ENCODE results near the gene ACAD10. TPM values are rescaled to one million over a fixed set of nuclear protein-coding genes. Genes with fewer than 3 reads are reported as not detected.
A peak's percentile ranks its signal among the peaks of the same experiment; 100 is the strongest.
"Not testable (repeated sequence)": the region's sequence is repeated elsewhere in the genome, so short reads cannot be mapped to it uniquely, and the experiment has no call there.

Gene ACAD10
- total and polyA plus RNA-seq, 2 experiments from 2014 or later: 7.6 to 12.0 TPM

DNA sequence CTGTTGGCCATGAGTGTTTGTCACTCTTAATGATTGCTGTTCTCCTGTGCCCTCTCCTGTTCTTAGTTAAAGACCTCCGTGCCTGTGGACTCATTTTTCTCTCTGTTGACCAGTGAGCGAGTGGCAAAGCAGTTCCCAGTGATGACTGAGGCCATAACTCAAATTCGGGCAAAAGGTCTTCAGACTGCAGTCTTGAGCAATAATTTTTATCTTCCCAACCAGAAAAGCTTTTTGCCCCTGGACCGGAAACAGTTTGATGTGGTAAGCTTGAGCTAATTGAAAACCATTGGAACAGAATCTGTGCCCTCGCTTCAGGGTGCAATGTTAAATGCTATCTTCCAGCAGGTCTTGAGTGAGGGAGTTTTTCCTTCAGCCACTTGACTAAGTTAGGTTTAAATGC, 19.8 kb downstream of the ACAD10 start:
- Histone ChIP-seq H2AFZ (no peak overlapping the region), H3K9ac (no peak overlapping the region), H3K4me1 (ENCODE audit: insufficient read depth) (no peaks in the 10 kb centered on the region), H3F3A (ENCODE audit: insufficient read depth) (no peaks in the 10 kb centered on the region), H3K4me2 (ENCODE audit: unreplicated experiment) (no peak overlapping the region), H3K79me2 (ENCODE audit: insufficient read depth) (no peaks in the 10 kb centered on the region), H3K9me2 (ENCODE audit: insufficient read depth) (no peaks in the 10 kb centered on the region), H3K36me3 (ENCODE audit: low read depth) (peaks cover 8% of the 10 kb centered on the region), H3K9me3 (ENCODE audit: low read depth) (no peaks in the 10 kb centered on the region), H3K27me3 (replicated peaks; ENCODE audit: insufficient read depth) (no peaks in the 10 kb centered on the region), H3K27ac (no peak overlapping the region), H3K4me3 (no peak overlapping the region), H4K20me1 (ENCODE audit: insufficient read depth) (no peaks in the 10 kb centered on the region)
- in situ Hi-C loops (cut with MboI): no loop called here
- TF ChIP-seq EZH2phosphoT487 (IDR thresholded peaks at IDR 0.05; ENCODE audit: insufficient read depth, low read depth): no peak
- no peak for DNase-seq
- 81 to 85% methylated on average over 5 of the region's 5 CpGs for WGBS, 2 experiments (ENCODE audit: low coverage in 1 of 2, low lambda C conversion rate in 2 of 2, missing lambda C conversion rate in 2 of 2)

DNA sequence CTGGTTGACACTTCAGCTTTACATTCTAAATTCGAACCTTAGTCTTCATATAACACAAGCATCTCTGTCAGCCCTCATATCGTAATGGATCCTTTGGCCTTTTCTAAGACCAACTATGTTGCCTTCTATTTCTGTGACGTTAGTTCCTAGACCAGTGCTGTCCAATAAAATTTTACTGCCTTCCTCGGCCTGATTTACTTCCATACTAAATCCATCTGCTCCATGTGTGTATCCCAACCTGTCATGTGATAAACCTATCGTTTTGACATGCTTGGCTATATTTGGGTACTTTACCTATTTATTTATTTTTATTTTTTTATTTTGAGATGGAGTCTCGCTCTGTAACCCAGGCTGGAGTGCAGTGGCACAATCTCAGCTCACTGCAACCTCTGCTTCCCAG, 20.3 kb downstream of the ACAD10 start:
- no peak overlapping the region for H3K4me2 ChIP-seq (ENCODE audit: unreplicated experiment)
- H3K27me3 ChIP-seq (replicated peaks; ENCODE audit: insufficient read depth): no peaks in the 10 kb centered on the region
- peaks cover 8% of the 10 kb centered on the region for H3K36me3 ChIP-seq (ENCODE audit: low read depth)
- TF ChIP-seq EZH2 (IDR thresholded peaks at IDR 0.05; ENCODE audit: insufficient read depth, poor library complexity, severe bottlenecking) (no peak), EZH2phosphoT487 (IDR thresholded peaks at IDR 0.05; ENCODE audit: insufficient read depth, low read depth) (no peak)
- no peak overlapping the region for H2AFZ ChIP-seq
- no peaks in the 10 kb centered on the region for H3F3A ChIP-seq (ENCODE audit: insufficient read depth)
- DNase-seq: no peak
- no peak overlapping the region for H3K9ac ChIP-seq
- H3K4me3 ChIP-seq: no peak overlapping the region
- WGBS, 2 experiments (ENCODE audit: low coverage in 1 of 2, low lambda C conversion rate in 2 of 2, missing lambda C conversion rate in 2 of 2): 90 to 93% methylated on average over 6 of the region's 6 CpGs
- H3K4me1 ChIP-seq (ENCODE audit: insufficient read depth): no peaks in the 10 kb centered on the region
- H4K20me1 ChIP-seq (ENCODE audit: insufficient read depth): no peaks in the 10 kb centered on the region
- in situ Hi-C loops (cut with MboI): no loop called here
- no peaks in the 10 kb centered on the region for H3K9me2 ChIP-seq (ENCODE audit: insufficient read depth)
- H3K79me2 ChIP-seq (ENCODE audit: insufficient read depth): no peaks in the 10 kb centered on the region
- no peaks in the 10 kb centered on the region for H3K9me3 ChIP-seq (ENCODE audit: low read depth)
- no peak overlapping the region for H3K27ac ChIP-seq

DNA sequence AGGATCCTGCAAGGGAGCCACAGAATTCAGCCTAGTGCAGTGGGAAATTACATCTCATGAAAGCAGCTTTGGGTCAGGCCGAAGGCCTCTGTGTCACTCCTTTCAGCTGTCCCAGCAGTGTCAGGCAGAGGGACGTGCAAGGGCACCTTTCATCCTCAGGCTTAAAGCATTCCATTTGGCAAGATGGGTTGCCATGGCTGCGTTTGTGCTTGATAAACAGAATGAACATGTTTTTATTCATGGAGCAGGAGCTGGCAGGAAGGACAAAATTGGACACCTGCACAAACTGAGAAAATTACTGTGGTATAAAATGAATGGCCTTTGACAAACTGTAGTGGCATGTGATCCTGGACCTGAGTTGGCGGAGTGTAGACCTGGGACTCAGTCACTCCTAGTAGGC, 29.4 kb downstream of the ACAD10 start:
- TF ChIP-seq EZH2phosphoT487 (IDR thresholded peaks at IDR 0.05; ENCODE audit: insufficient read depth, low read depth): no peak
- no peak for TF ChIP-seq EZH2 (IDR thresholded peaks at IDR 0.05; ENCODE audit: insufficient read depth, poor library complexity, severe bottlenecking)
- in situ Hi-C loops (cut with MboI): no loop called here
- no peak overlapping the region for H2AFZ ChIP-seq
- DNase-seq: peak; percentile 2
- no peaks in the 10 kb centered on the region for H3K4me1 ChIP-seq (ENCODE audit: insufficient read depth)
- H3K4me2 ChIP-seq (ENCODE audit: unreplicated experiment): no peak overlapping the region
- no peaks in the 10 kb centered on the region for H3K9me3 ChIP-seq (ENCODE audit: low read depth)
- H3K4me3 ChIP-seq: no peak overlapping the region
- H3K36me3 ChIP-seq (ENCODE audit: low read depth): peaks cover 9% of the 10 kb centered on the region; the same call in 1 of the 2 replicates
- H3K27ac ChIP-seq: no peak overlapping the region
- WGBS, 2 experiments (ENCODE audit: low coverage in 1 of 2, low lambda C conversion rate in 2 of 2, missing lambda C conversion rate in 2 of 2): 91 to 94% methylated on average over 4 of the region's 4 CpGs
- H3F3A ChIP-seq (ENCODE audit: insufficient read depth): no peaks in the 10 kb centered on the region
- H3K27me3 ChIP-seq (replicated peaks; ENCODE audit: insufficient read depth): no peaks in the 10 kb centered on the region
- no peaks in the 10 kb centered on the region for H3K79me2 ChIP-seq (ENCODE audit: insufficient read depth)
- H3K9me2 ChIP-seq (ENCODE audit: insufficient read depth): no peaks in the 10 kb centered on the region
- H4K20me1 ChIP-seq (ENCODE audit: insufficient read depth): no peaks in the 10 kb centered on the region
- H3K9ac ChIP-seq: no peak overlapping the region

DNA sequence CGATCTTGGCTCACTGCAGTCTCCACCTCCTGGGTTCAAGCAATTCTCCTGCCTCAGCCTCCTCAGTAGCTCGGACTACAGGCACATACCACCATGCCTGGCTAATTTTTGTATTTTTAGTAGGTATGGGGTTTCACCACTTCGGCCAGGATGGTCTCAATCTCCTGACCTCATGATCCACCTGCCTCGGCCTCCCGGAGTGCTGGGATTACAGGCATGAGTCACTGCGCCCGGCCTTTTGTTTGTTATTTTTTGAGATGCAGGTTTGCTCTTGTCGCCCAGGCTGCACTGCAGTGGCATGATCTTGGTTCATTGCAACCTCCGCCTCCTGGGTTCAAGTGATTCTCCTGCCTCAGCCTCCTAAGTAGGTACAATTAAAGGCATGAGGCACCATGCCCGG, 33.5 kb downstream of the ACAD10 start:
- H3K27me3 ChIP-seq (replicated peaks; ENCODE audit: insufficient read depth); H3K4me2 ChIP-seq (ENCODE audit: unreplicated experiment); H2AFZ ChIP-seq; in situ Hi-C loops (cut with MboI); H3K4me3 ChIP-seq; H3F3A ChIP-seq (ENCODE audit: insufficient read depth); H3K4me1 ChIP-seq (ENCODE audit: insufficient read depth); H3K79me2 ChIP-seq (ENCODE audit: insufficient read depth); H3K9me3 ChIP-seq (ENCODE audit: low read depth); H4K20me1 ChIP-seq (ENCODE audit: insufficient read depth); DNase-seq; H3K9me2 ChIP-seq (ENCODE audit: insufficient read depth); H3K27ac ChIP-seq; H3K9ac ChIP-seq; H3K36me3 ChIP-seq (ENCODE audit: low read depth): not testable (repeated sequence)
- 83 to 84% methylated on average over 10 of the region's 10 CpGs for WGBS, 2 experiments (ENCODE audit: low coverage in 1 of 2, low lambda C conversion rate in 2 of 2, missing lambda C conversion rate in 2 of 2)

DNA sequence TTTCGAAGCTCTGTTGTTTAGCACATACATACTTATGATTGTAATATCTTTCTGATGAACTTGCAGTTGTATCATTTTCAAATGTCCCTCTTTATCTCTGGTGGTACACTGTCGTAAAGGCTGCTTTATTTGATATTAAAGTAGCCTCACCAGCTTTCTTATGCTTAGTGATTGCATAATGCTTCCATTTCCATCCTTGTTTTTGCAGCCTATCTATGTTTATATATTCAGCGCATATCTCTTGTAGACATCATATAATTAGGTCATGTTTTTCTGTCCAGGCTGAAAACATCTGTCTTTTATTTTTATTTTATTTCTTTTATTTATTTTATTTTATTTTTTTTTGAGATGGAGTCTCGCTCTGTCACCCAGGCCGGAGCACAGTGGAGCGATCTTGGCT, 34.6 kb downstream of the ACAD10 start:
- Histone ChIP-seq H4K20me1 (ENCODE audit: insufficient read depth) (no peaks in the 10 kb centered on the region), H3K9me3 (ENCODE audit: low read depth) (no peaks in the 10 kb centered on the region), H3K27me3 (replicated peaks; ENCODE audit: insufficient read depth) (no peaks in the 10 kb centered on the region), H3K9ac (no peak overlapping the region), H3K9me2 (ENCODE audit: insufficient read depth) (no peaks in the 10 kb centered on the region), H3K79me2 (ENCODE audit: insufficient read depth) (no peaks in the 10 kb centered on the region), H3K4me3 (no peak overlapping the region), H3K4me1 (ENCODE audit: insufficient read depth) (no peaks in the 10 kb centered on the region), H3F3A (ENCODE audit: insufficient read depth) (no peaks in the 10 kb centered on the region), H3K27ac (no peak overlapping the region), H2AFZ (no peak overlapping the region), H3K36me3 (ENCODE audit: low read depth) (no peaks in the 10 kb centered on the region), H3K4me2 (ENCODE audit: unreplicated experiment) (no peak overlapping the region)
- in situ Hi-C loops (cut with MboI): no loop called here
- 94 to 97% methylated on average over 6 of the region's 6 CpGs for WGBS, 2 experiments (ENCODE audit: low coverage in 1 of 2, low lambda C conversion rate in 2 of 2, missing lambda C conversion rate in 2 of 2)
- no peak for TF ChIP-seq EZH2phosphoT487 (IDR thresholded peaks at IDR 0.05; ENCODE audit: insufficient read depth, low read depth)
- TF ChIP-seq EZH2 (IDR thresholded peaks at IDR 0.05; ENCODE audit: insufficient read depth, poor library complexity, severe bottlenecking): no peak
- DNase-seq: no peak

DNA sequence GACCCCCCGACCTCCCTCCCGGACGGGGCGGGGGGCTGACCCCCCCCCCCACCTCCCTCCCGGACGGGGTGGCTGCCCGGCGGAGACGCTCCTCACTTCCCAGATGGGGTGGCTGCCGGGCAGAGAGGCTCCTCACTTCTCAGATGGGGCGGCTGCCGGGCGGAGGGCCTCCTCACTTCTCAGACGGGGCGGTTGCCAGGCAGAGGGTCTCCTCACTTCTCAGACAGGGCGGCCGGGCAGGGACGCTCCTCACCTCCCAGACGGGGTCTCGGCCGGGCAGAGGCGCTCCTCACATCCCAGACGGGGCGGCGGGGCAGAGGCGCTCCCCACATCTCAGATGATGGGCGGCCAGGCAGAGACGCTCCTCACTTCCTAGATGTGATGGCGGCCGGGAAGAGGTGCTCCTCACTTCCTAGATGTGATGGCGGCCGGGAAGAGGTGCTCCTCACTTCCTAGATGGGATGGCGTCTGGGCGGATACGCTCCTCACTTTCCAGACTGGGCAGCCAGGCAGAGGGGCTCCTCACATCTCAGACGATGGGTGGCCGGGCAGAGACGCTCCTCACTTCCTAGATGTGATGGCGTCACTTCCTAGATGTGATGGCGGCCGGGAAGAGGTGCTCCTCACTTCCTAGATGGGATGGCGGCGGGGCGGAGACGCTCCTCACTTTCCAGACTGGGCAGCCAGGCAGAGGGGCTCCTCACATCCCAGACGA, 38.0 kb downstream of the ACAD10 start:
- H3K4me2 ChIP-seq (ENCODE audit: unreplicated experiment); H3K4me3 ChIP-seq; H3K9ac ChIP-seq; H3F3A ChIP-seq (ENCODE audit: insufficient read depth); H3K9me2 ChIP-seq (ENCODE audit: insufficient read depth); in situ Hi-C loops (cut with MboI); H3K79me2 ChIP-seq (ENCODE audit: insufficient read depth); H4K20me1 ChIP-seq (ENCODE audit: insufficient read depth); H3K27ac ChIP-seq; H3K27me3 ChIP-seq (replicated peaks; ENCODE audit: insufficient read depth); H3K9me3 ChIP-seq (ENCODE audit: low read depth); H3K4me1 ChIP-seq (ENCODE audit: insufficient read depth); H2AFZ ChIP-seq; DNase-seq; H3K36me3 ChIP-seq (ENCODE audit: low read depth): not testable (repeated sequence)
- WGBS, 2 experiments (ENCODE audit: low coverage in 1 of 2, low lambda C conversion rate in 2 of 2, missing lambda C conversion rate in 2 of 2): 96% methylated on average over 20 to 45 of the region's 46 CpGs

Data from GM23248 (cell line).